Stimulated activated CD4-positive, alpha-beta T cell treated with anti-CD3 and anti-CD28 coated beads, TNF-alpha, amount 100 ng/mL, for 24 hours (primary cell): ENCODE measurements around the gene WFS1.

Source experiments
- DNase-seq, 3 experiments: peaks; one replicate each; pipeline ENCODE4 v3.0.0-alpha.2; 2020; ENCODE audit warnings: low read depth in 3 of 3

The WFS1 gene

GRCh38 chr4:6258741-6259140 is 10.9 kb upstream of the WFS1 start:
- DNase-seq: no peak

- no peak for DNase-seq
These were observed 9.8 kb upstream of the WFS1 start for GRCh38 chr4:6259886-6260285.

- DNase-seq: no peak
These were observed 7.5 kb upstream of the WFS1 start for GRCh38 chr4:6262176-6262575.

GRCh38 chr4:6262847-6263487 is 6.7 kb upstream of the WFS1 start:
- DNase-seq: no peak

GRCh38 chr4:6263526-6264224 is 6.0 kb upstream of the WFS1 start:
- DNase-seq: no peak

GRCh38 chr4:6264225-6264540 is 5.5 kb upstream of the WFS1 start:
- DNase-seq: no peak

- no peak for DNase-seq
These were observed 4.1 kb upstream of the WFS1 start for GRCh38 chr4:6265546-6265945.

- no peak for DNase-seq
These were observed 2.1 kb upstream of the WFS1 start for GRCh38 chr4:6267573-6267972.

GRCh38 chr4:6268650-6269615 is 717 bp upstream of the WFS1 start:
- DNase-seq: no peak

- no peak for DNase-seq
These were observed 1.0 kb downstream of the WFS1 start for GRCh38 chr4:6270636-6271121.

- DNase-seq: no peak
These were observed 1.6 kb downstream of the WFS1 start for GRCh38 chr4:6271206-6271605.

- no peak for DNase-seq
These were observed 2.2 kb downstream of the WFS1 start for GRCh38 chr4:6271701-6272465.

- DNase-seq: no peak
These were observed 3.4 kb downstream of the WFS1 start for GRCh38 chr4:6272863-6273660.

- no peak for DNase-seq
These were observed 4.0 kb downstream of the WFS1 start for GRCh38 chr4:6273661-6273990.

- no peak for DNase-seq
These were observed 5.7 kb downstream of the WFS1 start for GRCh38 chr4:6275351-6275750.

GRCh38 chr4:6275898-6276806 is 6.5 kb downstream of the WFS1 start:
- no peak for DNase-seq

GRCh38 chr4:6277139-6277802 is 7.6 kb downstream of the WFS1 start:
- no peak for DNase-seq

GRCh38 chr4:6277935-6278800 is 8.5 kb downstream of the WFS1 start:
- no peak for DNase-seq
